K562 treated with DMSO at 1 percent for 48 hours (cell line): ENCODE data around the gene CLTC. TPM values are rescaled to one million over a fixed set of nuclear protein-coding genes. Genes with fewer than 3 reads are reported as not detected.

Source experiments
- total RNA-seq: library from RNA; unstranded; fragments of 300-600 nt; gene quantifications from 2 replicates; pipeline ENCODE4 v1.2.3, GENCODE V29; 2022; ENCODE audit warnings: low replicate concordance; ENCODE audit errors: extremely low read depth

Gene CLTC
- 639 and 1,225 TPM in 2 replicates for total RNA-seq

GRCh38 chr17:59619298-59620063, at the start of gene CLTC:
TSS of gene CLTC (plus strand) at chr17:59619895. CDS start at chr17:59620132, 237 bp downstream.

GRCh38 chr17:59707149-59707970, 87.7 kb downstream of the CLTC start, which contains the start of the genes PTRH2 and VMP1:
TSS of gene PTRH2 (minus strand) at chr17:59707430. CDS start at chr17:59697978, 9,452 bp downstream.
TSS of gene VMP1 (plus strand) at chr17:59707654. CDS start at chr17:59731447, 23,793 bp downstream.

Other genes starting within 250 kb of the CLTC start
- not detected in 2 replicates for gene DHX40, start 54.3 kb upstream of the CLTC start, total RNA-seq
- gene PTRH2, start 87.5 kb downstream of the CLTC start, total RNA-seq = not detected in 2 replicates
- gene VMP1, start 87.8 kb downstream of the CLTC start, total RNA-seq = not detected in 2 replicates